GM21390 (cell line): ENCODE measurements around the gene IYD.
"Not testable (repeated sequence)": the region's sequence is repeated elsewhere in the genome, so short reads cannot be mapped to it uniquely, and the experiment has no call there.

ENCODE experiments used
- ATAC-seq: cut with Tn5 transposase; IDR thresholded peaks from one replicate; pipeline ENCODE4 v1.9.1; 2021; ENCODE audit not compliant: unreplicated experiment

Gene IYD

GRCh38 chr6:150427843-150428242 lies 59.0 kb downstream of the IYD start:
- ATAC-seq = no peak

DNA sequence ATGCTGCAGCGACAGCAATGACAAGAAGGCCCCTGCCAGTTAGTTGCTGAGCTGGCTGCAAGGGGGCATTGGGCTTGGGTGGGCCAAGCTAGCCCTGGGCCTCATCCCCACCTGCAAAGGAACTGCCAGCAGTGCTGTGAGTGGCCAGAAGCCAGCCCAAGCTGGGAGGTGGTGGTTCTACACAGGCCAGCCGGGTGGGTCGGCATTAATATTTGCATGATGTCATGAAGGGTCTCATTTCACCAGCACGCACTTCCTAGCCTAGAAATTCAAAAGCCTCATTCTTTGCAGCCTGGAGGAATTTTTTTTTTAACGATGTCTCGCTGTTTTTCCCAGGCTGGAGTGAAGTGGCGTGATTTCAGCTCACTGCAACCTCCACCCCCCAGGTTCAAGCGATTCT lies 62.0 kb downstream of the IYD start:
- ATAC-seq = no peak

GRCh38 chr6:150435360-150435759 lies 66.5 kb downstream of the IYD start:
- ATAC-seq = no peak

DNA sequence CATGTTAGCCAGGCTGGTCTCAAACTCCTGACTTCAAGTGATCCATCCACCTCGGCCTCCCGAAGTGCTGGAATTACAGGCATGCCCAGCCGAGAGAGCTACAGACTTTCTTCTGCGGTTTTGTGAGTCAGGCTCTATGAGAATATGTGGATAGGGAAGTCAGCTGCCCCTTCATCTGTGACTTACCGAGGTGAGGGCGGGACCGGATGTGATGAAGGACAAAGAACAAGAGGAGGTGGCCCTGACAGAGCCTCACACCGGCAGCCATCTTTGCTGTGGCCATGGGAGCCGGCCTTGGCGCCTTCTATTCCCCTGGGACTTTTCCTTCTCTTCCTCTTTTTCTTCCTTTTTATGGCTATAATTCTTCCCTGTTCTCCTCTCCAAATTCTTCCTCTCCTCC lies 67.0 kb downstream of the IYD start:
- ATAC-seq = no peak

DNA sequence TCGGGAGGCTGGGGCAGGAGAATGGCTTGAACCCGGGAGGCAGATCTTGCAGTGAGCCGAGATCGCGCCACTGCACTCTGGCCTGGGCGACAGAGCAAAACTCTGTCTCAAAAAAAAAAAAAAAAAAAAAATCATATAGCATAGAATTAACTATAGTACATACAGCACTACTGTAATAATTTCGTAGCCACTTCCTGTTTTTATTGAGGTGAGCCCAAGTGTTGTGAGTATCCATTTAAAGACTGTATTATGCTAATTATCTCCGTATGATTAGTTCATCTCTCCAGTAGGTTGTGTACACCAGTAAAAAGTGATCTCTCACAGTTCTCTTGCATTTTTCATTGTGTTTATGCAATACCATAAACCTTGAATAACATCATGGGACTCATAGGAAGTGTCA lies 70.6 kb downstream of the IYD start:
- no peak for ATAC-seq

DNA sequence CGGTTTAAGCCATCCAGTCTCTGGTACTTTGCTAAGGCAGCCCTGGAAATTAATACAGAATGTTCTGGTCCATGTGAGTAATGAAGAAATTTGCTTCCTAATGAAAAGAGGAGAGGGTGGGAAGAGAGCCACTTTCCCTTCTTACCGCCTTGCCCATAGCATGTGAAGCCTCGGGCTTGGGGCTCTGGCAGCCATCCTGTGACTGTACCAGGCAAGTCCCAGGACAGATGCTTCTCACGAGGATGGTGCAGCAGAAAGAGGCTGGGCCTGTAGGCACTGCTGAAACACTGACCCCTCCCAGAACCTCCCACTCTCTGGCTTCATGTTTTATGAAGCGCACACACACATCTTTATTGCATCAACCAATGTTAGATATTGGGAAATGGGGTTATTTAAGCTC lies 74.8 kb downstream of the IYD start:
- no peak for ATAC-seq

DNA sequence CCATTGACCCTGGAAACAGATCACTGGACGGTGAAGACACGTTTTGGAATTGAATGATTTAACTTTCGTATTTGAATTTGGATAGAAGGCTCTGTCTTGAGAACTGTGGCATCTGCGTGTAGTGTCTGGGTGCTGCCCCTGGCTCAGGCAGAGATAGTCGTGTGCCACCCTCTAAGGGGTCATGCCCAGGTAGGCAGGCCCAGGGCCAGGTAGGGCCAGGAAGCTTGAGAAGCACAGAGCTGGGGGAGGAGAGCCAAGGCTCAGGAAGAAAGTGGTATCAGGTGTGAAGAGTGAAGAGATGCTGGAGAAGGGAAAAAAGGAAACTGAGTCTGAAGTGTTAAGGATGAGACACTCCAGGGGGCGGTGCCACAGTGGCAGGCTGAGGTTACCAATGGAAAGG lies 75.5 kb downstream of the IYD start:
- ATAC-seq = no peak

GRCh38 chr6:150445486-150445885 lies 76.7 kb downstream of the IYD start:
- ATAC-seq = no peak

DNA sequence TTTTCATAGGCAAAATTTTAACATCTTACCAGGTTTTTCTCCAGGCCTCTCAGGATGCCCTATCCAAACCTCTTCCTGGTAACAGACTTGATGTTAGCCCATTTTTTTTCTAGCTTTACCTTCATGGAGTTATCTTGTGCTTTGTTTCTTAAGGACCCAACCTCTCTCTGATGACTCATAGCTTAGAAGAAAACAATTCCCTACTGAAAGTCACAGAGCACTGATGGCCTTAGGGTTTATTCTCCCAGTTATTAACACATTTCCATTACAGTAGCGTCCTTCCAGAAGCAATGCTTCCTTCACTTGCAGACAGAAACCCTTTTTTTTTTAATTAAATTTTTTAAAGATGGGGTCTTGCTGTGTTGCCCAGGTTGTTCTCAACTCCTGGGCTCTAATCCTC lies 79.4 kb downstream of the IYD start:
- no peak for ATAC-seq

DNA sequence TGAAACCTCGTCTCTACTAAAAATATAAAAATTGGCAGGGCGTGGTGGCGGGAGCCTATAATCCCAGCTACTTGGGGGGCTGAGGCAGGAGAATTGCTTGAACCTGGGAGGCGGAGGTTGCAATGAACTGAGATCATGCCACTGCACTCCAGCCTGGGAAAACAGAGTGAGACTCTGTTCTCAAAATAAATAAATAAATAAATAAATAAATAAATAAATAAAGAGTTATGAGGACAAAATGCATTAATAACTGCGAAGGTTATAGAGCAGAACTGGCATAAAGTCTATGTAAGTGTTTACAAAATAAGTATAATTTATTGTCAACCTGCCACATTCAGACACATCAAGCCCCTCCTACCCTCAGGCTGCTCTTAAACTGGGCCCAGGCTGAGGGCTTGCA lies 80.2 kb downstream of the IYD start:
- not testable (repeated sequence) for ATAC-seq

- no peak for ATAC-seq
Observed at GRCh38 chr6:150450918-150451317, 82.1 kb downstream of the IYD start.

- ATAC-seq = no peak
Observed at GRCh38 chr6:150451807-150452427, 83.1 kb downstream of the IYD start.

DNA sequence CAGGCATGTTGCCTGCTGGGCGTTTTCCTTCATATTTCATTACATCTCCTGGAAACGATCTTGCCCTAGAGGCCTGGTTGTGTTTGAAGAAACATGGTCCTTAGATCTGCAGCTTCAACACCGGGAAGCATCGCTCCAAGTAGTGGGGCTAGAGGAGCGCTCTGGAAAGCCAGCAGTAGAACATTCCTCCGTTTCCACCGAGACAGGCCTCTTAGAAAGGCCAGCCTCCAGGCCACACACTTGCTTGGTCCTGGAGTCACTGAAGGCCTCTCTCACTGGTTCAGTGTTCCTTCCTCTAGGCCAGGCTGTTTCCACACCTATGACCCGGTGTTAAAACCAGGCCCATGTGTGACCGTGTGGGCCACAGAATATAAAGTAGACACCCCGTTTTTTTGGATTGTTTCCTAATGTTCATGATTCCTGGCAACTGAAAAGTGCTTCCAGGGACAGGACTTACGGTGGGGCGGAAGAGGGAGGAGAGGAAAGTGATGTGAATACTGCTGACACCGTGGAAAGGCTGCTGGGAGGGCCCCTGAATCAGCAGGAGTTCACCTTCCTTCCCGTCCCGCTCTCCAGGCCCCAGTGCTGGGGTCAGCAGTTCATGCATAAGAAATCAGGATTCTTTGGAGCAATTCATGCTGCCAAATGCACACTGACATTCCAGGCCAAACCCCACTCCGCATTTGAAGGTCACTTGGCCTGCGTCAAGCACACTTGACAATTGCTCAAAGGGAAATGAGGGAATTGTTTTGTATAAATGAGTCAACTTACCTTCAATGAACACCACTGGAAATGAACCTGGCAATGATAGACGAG lies 83.8 kb downstream of the IYD start:
- ATAC-seq = no peak

GRCh38 chr6:150453357-150453756 lies 84.5 kb downstream of the IYD start:
- no peak for ATAC-seq
